ENCODE data around the gene CDK5. TPM values are rescaled to one million over a fixed set of nuclear protein-coding genes. Genes with fewer than 3 reads are reported as not detected.
A peak's percentile ranks its signal among the peaks of the same experiment; 100 is the strongest.

Gene CDK5
- 4.2 TPM for total RNA-seq

- H3K27me3 ChIP-seq = no peaks in the 10 kb centered on the region
- TF ChIP-seq POLR2A (IDR thresholded peaks at IDR 0.05) (no peak), POLR2AphosphoS5 (IDR thresholded peaks at IDR 0.05; ENCODE audit: insufficient read depth in 1 of 2, low read depth in 1 of 2) (no peak), CTCF (IDR thresholded peaks at IDR 0.05) (no peak)
- intact Hi-C loops (cut with DNase I) = loop anchor here (10.0 kb wide), 1 partner anchor 177 kb away; the partner anchor contains the start of gene CHPF2
- H3K9me3 ChIP-seq = no peaks in the 10 kb centered on the region
- peak within 1 kb of the TSS; percentile 87 to 91 for H3K4me3 ChIP-seq
- DNase-seq (ENCODE audit: extremely low spot score in 2 of 2) = no peak
- H3K4me1 ChIP-seq = peaks cover 50% of the 10 kb centered on the region
- H3K27ac ChIP-seq = peak within 1 kb of the TSS; percentile 99
- H3K36me3 ChIP-seq = no peaks in the 10 kb centered on the region
Measured at GRCh38 chr7:151057506-151057988, at the start of gene CDK5. CDK5 (minus strand) TSS chr7:151057897; CDS start chr7:151057848, 49 bp downstream.

GRCh38 chr7:151104411-151105235 is 46.9 kb upstream of the CDK5 start:
- no peak overlapping the region for H3K4me3 ChIP-seq
- peak overlapping the region; percentile 11 for H3K27ac ChIP-seq
- H3K36me3 ChIP-seq = no peaks in the 10 kb centered on the region
- H3K9me3 ChIP-seq = no peaks in the 10 kb centered on the region
- peaks cover 24% of the 10 kb centered on the region for H3K4me1 ChIP-seq
- no peaks in the 10 kb centered on the region for H3K27me3 ChIP-seq
- no peak for DNase-seq (ENCODE audit: extremely low spot score in 2 of 2)
- no peak for TF ChIP-seq POLR2AphosphoS5 (IDR thresholded peaks at IDR 0.05; ENCODE audit: insufficient read depth in 1 of 2, low read depth in 1 of 2)
- TF ChIP-seq POLR2A (IDR thresholded peaks at IDR 0.05) = no peak
- TF ChIP-seq CTCF (IDR thresholded peaks at IDR 0.05) = no peak
- intact Hi-C loops (cut with DNase I) = no loop called here

GRCh38 chr7:151103973-151104372 is 46.3 kb upstream of the CDK5 start:
- DNase-seq (ENCODE audit: extremely low spot score in 2 of 2) = no peak
- no peaks in the 10 kb centered on the region for H3K36me3 ChIP-seq
- no peak overlapping the region for H3K27ac ChIP-seq
- no peaks in the 10 kb centered on the region for H3K27me3 ChIP-seq
- H3K4me1 ChIP-seq = peaks cover 24% of the 10 kb centered on the region
- TF ChIP-seq POLR2AphosphoS5 (IDR thresholded peaks at IDR 0.05; ENCODE audit: insufficient read depth in 1 of 2, low read depth in 1 of 2) (no peak), POLR2A (IDR thresholded peaks at IDR 0.05) (no peak), CTCF (IDR thresholded peaks at IDR 0.05) (no peak)
- intact Hi-C loops (cut with DNase I) = no loop called here
- no peaks in the 10 kb centered on the region for H3K9me3 ChIP-seq
- H3K4me3 ChIP-seq = no peak overlapping the region

GRCh38 chr7:151102991-151103390 is 45.3 kb upstream of the CDK5 start:
- Histone ChIP-seq H3K27me3 (no peaks in the 10 kb centered on the region), H3K36me3 (no peaks in the 10 kb centered on the region), H3K9me3 (no peaks in the 10 kb centered on the region), H3K4me3 (no peak overlapping the region), H3K27ac (no peak overlapping the region), H3K4me1 (peaks cover 24% of the 10 kb centered on the region)
- DNase-seq (ENCODE audit: extremely low spot score in 2 of 2) = no peak
- intact Hi-C loops (cut with DNase I) = no loop called here
- TF ChIP-seq POLR2AphosphoS5 (IDR thresholded peaks at IDR 0.05; ENCODE audit: insufficient read depth in 1 of 2, low read depth in 1 of 2) = no peak
- no peak for TF ChIP-seq POLR2A (IDR thresholded peaks at IDR 0.05)
- TF ChIP-seq CTCF (IDR thresholded peaks at IDR 0.05) = no peak

Data from vagina (tissue), 2 donors.